Adipocyte (in vitro differentiated cells): Measurements from ENCODE around the gene HCAR2.
"Not testable (repeated sequence)": the region's sequence is repeated elsewhere in the genome, so short reads cannot be mapped to it uniquely, and the experiment has no call there.

Experiments used
- DNase-seq: peaks from one replicate; pipeline ENCODE4 v3.0.0-alpha.2; 2015; ENCODE audit warnings: low read depth
- H3K27me3 ChIP-seq: replicated peaks from 2 replicates; pipeline ENCODE4 v1.7.0; 2013; ENCODE audit warnings: mild to moderate bottlenecking, low read length, moderate library complexity; ENCODE audit not compliant: control insufficient read depth, insufficient read depth
- H3K36me3 ChIP-seq: 2 replicates; pipeline ENCODE4 v1.7.0; 2013; ENCODE audit warnings: low read length, mild to moderate bottlenecking, moderate library complexity; ENCODE audit not compliant: control insufficient read depth, insufficient read depth, severe bottlenecking
- H3K4me1 ChIP-seq: 2 replicates; pipeline ENCODE4 v1.7.0; 2013; ENCODE audit warnings: mild to moderate bottlenecking, low read length, moderate library complexity; ENCODE audit not compliant: control insufficient read depth, insufficient read depth
- H3K4me3 ChIP-seq: 2 replicates; pipeline ENCODE4 v1.7.0; 2013; ENCODE audit warnings: mild to moderate bottlenecking, low read length, moderate library complexity
- H3K9ac ChIP-seq: 2 replicates; pipeline ENCODE4 v1.7.0; 2013; ENCODE audit warnings: mild to moderate bottlenecking, low read length, moderate library complexity
- H3K9me3 ChIP-seq: 2 replicates; pipeline ENCODE4 v1.7.0; 2013; ENCODE audit warnings: mild to moderate bottlenecking, low read length, moderate library complexity; ENCODE audit not compliant: control insufficient read depth

The HCAR2 gene

GRCh38 chr12:122702890-122703611 lies at the start of gene HCAR2:
HCAR2 (minus strand) TSS chr12:122703357; CDS start chr12:122703283, 74 bp downstream.
- not testable (repeated sequence) for H3K36me3 ChIP-seq

GRCh38 chr12:122752464-122753318 lies 49.5 kb upstream of the HCAR2 start, which contains the start of gene DENR:
DENR (plus strand) TSS chr12:122752824; CDS start chr12:122753702, 878 bp downstream.
- Histone ChIP-seq H3K4me1 (peaks cover 17% of the 10 kb centered on the region), H3K27me3 (no peaks in the 10 kb centered on the region), H3K9ac (peak within 1 kb of the TSS; percentile 98), H3K36me3 (peaks cover 32% of the 10 kb centered on the region), H3K4me3 (peak within 1 kb of the TSS; percentile 99), H3K9me3 (no peaks in the 10 kb centered on the region)
- DNase-seq = peak; percentile 99

More at GRCh38 chr12:122702890-122703611, at the start of gene HCAR2:
- H3K9ac ChIP-seq, H3K27me3 ChIP-seq, H3K9me3 ChIP-seq: not testable (repeated sequence)
- peak; percentile 23 for DNase-seq
- peaks cover 18% of the 10 kb centered on the region for H3K4me1 ChIP-seq
- peak within 1 kb of the TSS; percentile 59 for H3K4me3 ChIP-seq

GRCh38 chr12:122750781-122751515 lies 47.8 kb upstream of the HCAR2 start:
- H3K27me3 ChIP-seq, DNase-seq, H3K9ac ChIP-seq, H3K4me3 ChIP-seq, H3K9me3 ChIP-seq: not testable (repeated sequence)
- Histone ChIP-seq H3K4me1 (peaks cover 17% of the 10 kb centered on the region), H3K36me3 (peaks cover 15% of the 10 kb centered on the region)

GRCh38 chr12:122749569-122750332 lies 46.6 kb upstream of the HCAR2 start:
- H3K9me3 ChIP-seq = no peaks in the 10 kb centered on the region
- H3K36me3 ChIP-seq = peaks cover 9% of the 10 kb centered on the region
- no peaks in the 10 kb centered on the region for H3K27me3 ChIP-seq
- peaks cover 16% of the 10 kb centered on the region for H3K4me1 ChIP-seq
- DNase-seq = no peak
- H3K9ac ChIP-seq = no peak overlapping the region
- H3K4me3 ChIP-seq = no peak overlapping the region

GRCh38 chr12:122747224-122748135 lies 44.3 kb upstream of the HCAR2 start:
- Histone ChIP-seq H3K4me1 (no peaks in the 10 kb centered on the region), H3K4me3 (no peak overlapping the region), H3K27me3 (no peaks in the 10 kb centered on the region), H3K9me3 (no peaks in the 10 kb centered on the region), H3K9ac (no peak overlapping the region), H3K36me3 (no peaks in the 10 kb centered on the region)
- no peak for DNase-seq

- H3K27me3 ChIP-seq = no peaks in the 10 kb centered on the region
- H3K9ac ChIP-seq = no peak overlapping the region
- no peaks in the 10 kb centered on the region for H3K9me3 ChIP-seq
- no peak overlapping the region for H3K4me3 ChIP-seq
- H3K4me1 ChIP-seq = no peaks in the 10 kb centered on the region
- no peaks in the 10 kb centered on the region for H3K36me3 ChIP-seq
- no peak for DNase-seq
Observed at GRCh38 chr12:122743895-122744525, 40.9 kb upstream of the HCAR2 start.

GRCh38 chr12:122740351-122740750 lies 37.2 kb upstream of the HCAR2 start:
- Histone ChIP-seq H3K9ac (no peak overlapping the region), H3K27me3 (no peaks in the 10 kb centered on the region), H3K9me3 (no peaks in the 10 kb centered on the region), H3K36me3 (no peaks in the 10 kb centered on the region), H3K4me3 (no peak overlapping the region), H3K4me1 (no peaks in the 10 kb centered on the region)
- DNase-seq = no peak

- H3K36me3 ChIP-seq = no peaks in the 10 kb centered on the region
- no peaks in the 10 kb centered on the region for H3K4me1 ChIP-seq
- no peak for DNase-seq
- no peak overlapping the region for H3K4me3 ChIP-seq
- H3K9me3 ChIP-seq = no peaks in the 10 kb centered on the region
- H3K9ac ChIP-seq = no peak overlapping the region
- no peaks in the 10 kb centered on the region for H3K27me3 ChIP-seq
Observed at GRCh38 chr12:122738571-122738970, 35.4 kb upstream of the HCAR2 start.

- Histone ChIP-seq H3K4me1 (peaks cover 21% of the 10 kb centered on the region), H3K36me3 (no peaks in the 10 kb centered on the region), H3K27me3 (peaks cover 2% of the 10 kb centered on the region), H3K4me3 (no peak overlapping the region), H3K9ac (no peak overlapping the region), H3K9me3 (no peaks in the 10 kb centered on the region)
- DNase-seq = no peak
Observed at GRCh38 chr12:122732611-122733010, 29.5 kb upstream of the HCAR2 start.
